H7 (cell line): ENCODE data around the gene TFCP2. TPM values are rescaled to one million over a fixed set of nuclear protein-coding genes. Genes with fewer than 3 reads are reported as not detected.

Source experiments
- DNase-seq: peaks from one replicate; pipeline ENCODE4 v3.0.0; 2012
- H3K27me3 ChIP-seq: 2 replicates; pipeline ENCODE4 v1.6.0; 2011; ENCODE audit warnings: mild to moderate bottlenecking, low read length; ENCODE audit not compliant: control insufficient read depth, insufficient read depth
- H3K36me3 ChIP-seq: replicated peaks from 2 replicates; pipeline ENCODE4 v1.5.1; 2011; ENCODE audit warnings: low read length; ENCODE audit not compliant: control insufficient read depth, insufficient read depth
- H3K4me3 ChIP-seq: 2 replicates; pipeline ENCODE4 v1.5.1; 2011; ENCODE audit warnings: low read depth, mild to moderate bottlenecking, control low read depth, low read length, moderate library complexity; ENCODE audit not compliant: insufficient read depth
- total RNA-seq: library from RNA; depleted of rRNA; stranded (reverse); fragments of >200 nt; shearing (Covaris generic); gene quantifications from 2 replicates; pipeline ENCODE4 v1.2.3, GENCODE V29; 2014

TFCP2 gene
- total RNA-seq, 1 experiment from 2014 or later, result 11.8 TPM

- Histone ChIP-seq H3K4me3 (no peak overlapping the region), H3K27me3 (no peaks in the 10 kb centered on the region), H3K36me3 (peaks cover 33% of the 10 kb centered on the region)
- no peak for DNase-seq
Observed at GRCh38 chr12:51070004-51070403, 102.9 kb downstream of the TFCP2 start.

- DNase-seq, result no peak
- H3K27me3 ChIP-seq, result no peaks in the 10 kb centered on the region
- peaks cover 39% of the 10 kb centered on the region for H3K36me3 ChIP-seq
- H3K4me3 ChIP-seq, result no peak overlapping the region
Observed at GRCh38 chr12:51067771-51068170, 105.2 kb downstream of the TFCP2 start.

- H3K36me3 ChIP-seq, result peaks cover 39% of the 10 kb centered on the region
- no peak for DNase-seq
- no peaks in the 10 kb centered on the region for H3K27me3 ChIP-seq
- H3K4me3 ChIP-seq, result no peak overlapping the region
Observed at GRCh38 chr12:51067229-51067628, 105.7 kb downstream of the TFCP2 start.

GRCh38 chr12:51065530-51065929 is 107.4 kb downstream of the TFCP2 start:
- no peak for DNase-seq
- Histone ChIP-seq H3K27me3 (no peaks in the 10 kb centered on the region), H3K36me3 (peaks cover 34% of the 10 kb centered on the region), H3K4me3 (no peak overlapping the region)

GRCh38 chr12:51062631-51063397 is 110.1 kb downstream of the TFCP2 start:
- DNase-seq, result no peak
- no peak overlapping the region for H3K4me3 ChIP-seq
- peaks cover 38% of the 10 kb centered on the region for H3K36me3 ChIP-seq
- H3K27me3 ChIP-seq, result no peaks in the 10 kb centered on the region

- Histone ChIP-seq H3K36me3 (peaks cover 34% of the 10 kb centered on the region), H3K4me3 (no peak overlapping the region), H3K27me3 (no peaks in the 10 kb centered on the region)
- DNase-seq, result no peak
Observed at GRCh38 chr12:51059086-51059485, 113.8 kb downstream of the TFCP2 start.

GRCh38 chr12:51056242-51056641 is 116.7 kb downstream of the TFCP2 start:
- H3K27me3 ChIP-seq, result no peaks in the 10 kb centered on the region
- no peak for DNase-seq
- peaks cover 27% of the 10 kb centered on the region for H3K36me3 ChIP-seq
- H3K4me3 ChIP-seq, result no peak overlapping the region

GRCh38 chr12:51055060-51055459 is 117.9 kb downstream of the TFCP2 start:
- Histone ChIP-seq H3K27me3 (no peaks in the 10 kb centered on the region), H3K36me3 (peaks cover 26% of the 10 kb centered on the region), H3K4me3 (no peak overlapping the region)
- DNase-seq, result no peak

GRCh38 chr12:51051787-51052186 is 121.1 kb downstream of the TFCP2 start:
- DNase-seq, result no peak
- no peak overlapping the region for H3K4me3 ChIP-seq
- H3K36me3 ChIP-seq, result peaks cover 15% of the 10 kb centered on the region
- H3K27me3 ChIP-seq, result no peaks in the 10 kb centered on the region

GRCh38 chr12:51049525-51049924 is 123.4 kb downstream of the TFCP2 start:
- Histone ChIP-seq H3K27me3 (no peaks in the 10 kb centered on the region), H3K4me3 (no peak overlapping the region), H3K36me3 (peaks cover 5% of the 10 kb centered on the region)
- DNase-seq, result no peak

GRCh38 chr12:51048661-51049251 is 124.2 kb downstream of the TFCP2 start:
- no peak for DNase-seq
- H3K36me3 ChIP-seq, result peaks cover 2% of the 10 kb centered on the region
- no peaks in the 10 kb centered on the region for H3K27me3 ChIP-seq

GRCh38 chr12:51047655-51048540 is 125.0 kb downstream of the TFCP2 start, which contains the start of gene LETMD1:
TSS of gene LETMD1 (plus strand) at chr12:51048327. CDS start at chr12:51048357, 30 bp downstream.
- peak within 1 kb of the TSS; percentile 86 for H3K4me3 ChIP-seq
- peaks cover 1% of the 10 kb centered on the region for H3K36me3 ChIP-seq
- no peaks in the 10 kb centered on the region for H3K27me3 ChIP-seq
- DNase-seq, result peak; percentile 94

More at GRCh38 chr12:51048661-51049251, 124.2 kb downstream of the TFCP2 start:
- H3K4me3 ChIP-seq, result peak overlapping the region; percentile 86
